ENCODE measurements around the gene HTR4. TPM values are rescaled to one million over a fixed set of nuclear protein-coding genes. Genes with fewer than 3 reads are reported as not detected.

Gene HTR4
- total and polyA plus RNA-seq, 4 donors: 0.17 to 0.18 TPM; not detected in 2

- TF ChIP-seq CTCF (IDR thresholded peaks at IDR 0.05; ENCODE audit: control extremely low read depth, extremely low read depth): no peak
- Histone ChIP-seq H3K4me1 (ENCODE audit: control insufficient read depth in 5 of 5, insufficient read depth in 5 of 5, low read length in 5 of 5) (no peaks in the 10 kb centered on the region), H3K36me3 (ENCODE audit: control insufficient read depth in 4 of 4, insufficient read depth in 4 of 4, low read length in 4 of 4) (no peaks in the 10 kb centered on the region), H3K9me3 (ENCODE audit: control insufficient read depth in 4 of 4, insufficient read depth in 3 of 4, low read length in 3 of 4) (no peaks in the 10 kb centered on the region), H3K27me3 (ENCODE audit: control insufficient read depth in 3 of 3, insufficient read depth in 3 of 3, low read length in 2 of 3) (no peaks in the 10 kb centered on the region), H3K9ac (ENCODE audit: insufficient read depth in 1 of 2, low read length in 2 of 2) (no peak overlapping the region), H3K27ac (ENCODE audit: low read depth in 1 of 2, low read length in 1 of 2) (no peak overlapping the region), H3K4me3 (no peak overlapping the region)
- WGBS, 2 donors: 82 to 86% methylated on average over 3 of the region's 3 CpGs
- no peak for DNase-seq
- ATAC-seq (ENCODE audit: insufficient read depth, low FRiP score): no peak
These were observed 176.9 kb downstream of the HTR4 start for GRCh38 chr5:148477429-148477828.

- Histone ChIP-seq H3K4me3 (no peak overlapping the region), H3K9me3 (ENCODE audit: control insufficient read depth in 4 of 4, insufficient read depth in 3 of 4, low read length in 3 of 4) (no peaks in the 10 kb centered on the region), H3K9ac (ENCODE audit: insufficient read depth in 1 of 2, low read length in 2 of 2) (no peak overlapping the region), H3K27me3 (ENCODE audit: control insufficient read depth in 3 of 3, insufficient read depth in 3 of 3, low read length in 2 of 3) (no peaks in the 10 kb centered on the region), H3K4me1 (ENCODE audit: control insufficient read depth in 5 of 5, insufficient read depth in 5 of 5, low read length in 5 of 5) (no peaks in the 10 kb centered on the region), H3K27ac (ENCODE audit: low read depth in 1 of 2, low read length in 1 of 2) (no peak overlapping the region), H3K36me3 (ENCODE audit: control insufficient read depth in 4 of 4, insufficient read depth in 4 of 4, low read length in 4 of 4) (no peaks in the 10 kb centered on the region)
- DNase-seq (no peak), ATAC-seq (ENCODE audit: insufficient read depth, low FRiP score) (no peak)
- TF ChIP-seq CTCF (IDR thresholded peaks at IDR 0.05; ENCODE audit: control extremely low read depth, extremely low read depth): no peak
- 65 to 77% methylated on average over 3 of the region's 3 CpGs for WGBS, 2 donors
These were observed 178.0 kb downstream of the HTR4 start for GRCh38 chr5:148476302-148476701.

- ATAC-seq (ENCODE audit: insufficient read depth, low FRiP score) (no peak), DNase-seq (no peak)
- no peaks in the 10 kb centered on the region for H3K36me3 ChIP-seq (ENCODE audit: control insufficient read depth in 4 of 4, insufficient read depth in 4 of 4, low read length in 4 of 4)
- H3K9me3 ChIP-seq (ENCODE audit: control insufficient read depth in 4 of 4, insufficient read depth in 3 of 4, low read length in 3 of 4): no peaks in the 10 kb centered on the region
- peaks cover 0 to 14% (median 1%) of the 10 kb centered on the region in 5 donors for H3K4me1 ChIP-seq (ENCODE audit: control insufficient read depth in 5 of 5, insufficient read depth in 5 of 5, low read length in 5 of 5)
- H3K27ac ChIP-seq (ENCODE audit: low read depth in 1 of 2, low read length in 1 of 2): no peak overlapping the region
- no peaks in the 10 kb centered on the region for H3K27me3 ChIP-seq (ENCODE audit: control insufficient read depth in 3 of 3, insufficient read depth in 3 of 3, low read length in 2 of 3)
- 90 to 97% methylated on average over 8 of the region's 8 CpGs for WGBS, 2 donors
- H3K4me3 ChIP-seq: no peak overlapping the region
- TF ChIP-seq CTCF (IDR thresholded peaks at IDR 0.05; ENCODE audit: control extremely low read depth, extremely low read depth): no peak
- H3K9ac ChIP-seq (ENCODE audit: insufficient read depth in 1 of 2, low read length in 2 of 2): no peak overlapping the region
These were observed 180.3 kb downstream of the HTR4 start for GRCh38 chr5:148474025-148474511.

- no peak for TF ChIP-seq CTCF (IDR thresholded peaks at IDR 0.05; ENCODE audit: control extremely low read depth, extremely low read depth)
- H3K36me3 ChIP-seq (ENCODE audit: control insufficient read depth in 4 of 4, insufficient read depth in 4 of 4, low read length in 4 of 4): no peaks in the 10 kb centered on the region
- DNase-seq: no peak
- no peaks in the 10 kb centered on the region for H3K27me3 ChIP-seq (ENCODE audit: control insufficient read depth in 3 of 3, insufficient read depth in 3 of 3, low read length in 2 of 3)
- 84 to 94% methylated on average over 2 of the region's 2 CpGs for WGBS, 2 donors
- H3K9me3 ChIP-seq (ENCODE audit: control insufficient read depth in 4 of 4, insufficient read depth in 3 of 4, low read length in 3 of 4): no peaks in the 10 kb centered on the region
- no peak overlapping the region for H3K9ac ChIP-seq (ENCODE audit: insufficient read depth in 1 of 2, low read length in 2 of 2)
- ATAC-seq (ENCODE audit: insufficient read depth, low FRiP score): no peak
- no peak overlapping the region for H3K4me3 ChIP-seq
- no peak overlapping the region for H3K27ac ChIP-seq (ENCODE audit: low read depth in 1 of 2, low read length in 1 of 2)
- peaks cover 0 to 18% (median 4%) of the 10 kb centered on the region in 5 donors for H3K4me1 ChIP-seq (ENCODE audit: control insufficient read depth in 5 of 5, insufficient read depth in 5 of 5, low read length in 5 of 5)
These were observed 182.9 kb downstream of the HTR4 start for GRCh38 chr5:148471379-148471778.
